HG02763 (cell line): ENCODE results near the gene NUMBL.
"Not testable (repeated sequence)": the region's sequence is repeated elsewhere in the genome, so short reads cannot be mapped to it uniquely, and the experiment has no call there.

Source experiments
- ATAC-seq: cut with Tn5 transposase; IDR thresholded peaks from one replicate; pipeline ENCODE4 v1.9.1; 2021; ENCODE audit warnings: mild to moderate bottlenecking, moderate library complexity; ENCODE audit not compliant: unreplicated experiment

NUMBL gene

GRCh38 chr19:40690050-40690692 is at the start of gene NUMBL:
Gene NUMBL (minus strand): TSS chr19:40690651. CDS start chr19:40690483, 168 bp downstream.
- ATAC-seq, result no peak

DNA sequence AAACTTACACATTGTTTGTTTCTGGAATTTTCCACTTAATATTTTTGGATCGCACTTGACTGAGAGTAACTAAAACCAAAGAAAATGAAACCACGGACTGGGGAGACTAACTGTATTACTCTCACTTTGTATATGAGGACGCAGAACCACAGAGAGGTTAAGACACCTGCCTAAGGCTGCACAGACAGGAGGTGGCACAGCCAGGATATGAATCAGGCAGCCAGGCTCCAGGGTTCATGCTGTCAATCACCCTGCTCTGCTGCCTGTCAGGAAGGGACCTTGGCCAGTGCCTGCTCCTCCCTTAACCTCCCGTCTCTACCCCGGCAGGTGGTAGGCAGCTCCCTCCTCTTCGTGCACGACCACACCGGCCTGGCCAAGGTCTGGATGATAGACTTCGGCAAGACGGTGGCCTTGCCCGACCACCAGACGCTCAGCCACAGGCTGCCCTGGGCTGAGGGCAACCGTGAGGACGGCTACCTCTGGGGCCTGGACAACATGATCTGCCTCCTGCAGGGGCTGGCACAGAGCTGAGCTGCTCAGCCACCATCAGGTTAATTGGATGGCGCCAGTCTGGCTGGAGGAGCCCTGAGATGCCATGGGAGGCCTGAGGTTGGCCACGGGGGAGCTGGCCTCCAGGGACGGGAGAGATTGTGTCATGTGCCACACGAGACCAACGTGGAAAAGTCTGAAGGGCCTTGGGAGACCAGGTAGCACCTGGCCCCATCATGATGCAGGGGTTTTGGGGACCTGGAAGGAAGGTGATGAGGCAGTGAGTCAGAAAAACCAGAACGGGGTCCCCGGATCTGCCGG is 48.8 kb upstream of the NUMBL start:
- no peak for ATAC-seq

GRCh38 chr19:40737102-40737644 is 46.7 kb upstream of the NUMBL start:
- no peak for ATAC-seq

DNA sequence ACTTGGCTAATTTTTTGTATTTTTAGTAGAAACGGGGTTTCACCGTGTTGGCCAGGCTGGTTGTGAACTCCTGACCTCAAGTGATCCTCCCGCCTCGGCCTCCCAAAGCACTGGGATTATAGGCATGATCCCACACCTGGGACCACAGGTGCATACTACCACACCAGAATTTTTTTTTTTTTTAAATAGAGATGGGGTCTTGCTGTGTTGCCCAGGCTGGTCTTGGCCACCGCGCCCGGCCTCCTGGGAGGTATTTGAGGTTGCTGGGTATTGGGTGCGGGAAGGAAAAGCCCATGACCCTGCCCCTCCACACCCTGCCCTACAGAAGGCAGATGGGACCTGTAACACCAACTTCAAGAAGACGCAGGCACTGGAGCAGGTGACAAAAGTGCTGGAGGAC is 46.2 kb upstream of the NUMBL start:
- ATAC-seq, result no peak

GRCh38 chr19:40735013-40735771 is 44.7 kb upstream of the NUMBL start:
- no peak for ATAC-seq

- ATAC-seq, result no peak
Measured at GRCh38 chr19:40733149-40733548, 42.7 kb upstream of the NUMBL start.

GRCh38 chr19:40732304-40732703 is 41.9 kb upstream of the NUMBL start:
- not testable (repeated sequence) for ATAC-seq

DNA sequence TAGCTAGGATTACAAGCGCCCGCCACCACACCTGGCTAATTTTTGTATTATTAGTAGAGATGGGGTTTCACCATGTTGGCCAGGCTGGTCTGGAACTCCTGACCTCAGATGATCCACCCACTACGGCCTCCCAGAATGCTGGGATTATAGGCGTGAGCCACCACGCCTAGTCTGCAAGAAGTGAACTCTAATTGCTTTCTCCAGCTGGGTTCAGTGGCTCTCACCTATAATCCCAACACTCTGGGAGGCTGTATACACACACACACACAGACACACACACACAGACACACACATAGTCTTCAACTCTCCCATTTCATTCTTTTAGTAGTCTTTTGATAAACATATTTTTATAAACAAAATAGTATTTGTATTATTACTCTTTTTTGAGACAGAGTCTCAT is 39.6 kb upstream of the NUMBL start:
- ATAC-seq, result not testable (repeated sequence)

GRCh38 chr19:40726279-40726678 is 35.8 kb upstream of the NUMBL start:
- ATAC-seq, result no peak

- no peak for ATAC-seq
Measured at GRCh38 chr19:40724855-40725254, 34.4 kb upstream of the NUMBL start.

DNA sequence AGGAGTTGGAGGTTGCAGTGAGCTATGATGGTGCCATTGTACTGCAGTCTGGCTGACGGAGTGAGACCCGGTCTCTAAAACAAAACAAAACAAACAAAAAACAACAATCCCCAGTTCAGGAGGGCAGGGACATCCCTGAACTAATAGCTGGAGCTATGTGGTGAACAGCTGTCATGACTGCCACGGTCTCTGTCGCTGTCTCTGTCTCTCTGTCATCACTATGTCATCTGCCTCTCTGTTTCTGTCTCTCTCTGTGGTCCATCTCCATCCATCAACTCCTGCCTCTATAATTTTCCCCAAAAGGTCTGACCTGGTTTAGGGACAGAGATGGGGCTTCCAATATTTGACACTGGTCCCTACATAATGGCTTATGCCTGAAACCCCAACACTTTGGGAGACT is 33.9 kb upstream of the NUMBL start:
- ATAC-seq, result no peak

- ATAC-seq, result no peak
Measured at GRCh38 chr19:40723661-40724254, 33.3 kb upstream of the NUMBL start.

DNA sequence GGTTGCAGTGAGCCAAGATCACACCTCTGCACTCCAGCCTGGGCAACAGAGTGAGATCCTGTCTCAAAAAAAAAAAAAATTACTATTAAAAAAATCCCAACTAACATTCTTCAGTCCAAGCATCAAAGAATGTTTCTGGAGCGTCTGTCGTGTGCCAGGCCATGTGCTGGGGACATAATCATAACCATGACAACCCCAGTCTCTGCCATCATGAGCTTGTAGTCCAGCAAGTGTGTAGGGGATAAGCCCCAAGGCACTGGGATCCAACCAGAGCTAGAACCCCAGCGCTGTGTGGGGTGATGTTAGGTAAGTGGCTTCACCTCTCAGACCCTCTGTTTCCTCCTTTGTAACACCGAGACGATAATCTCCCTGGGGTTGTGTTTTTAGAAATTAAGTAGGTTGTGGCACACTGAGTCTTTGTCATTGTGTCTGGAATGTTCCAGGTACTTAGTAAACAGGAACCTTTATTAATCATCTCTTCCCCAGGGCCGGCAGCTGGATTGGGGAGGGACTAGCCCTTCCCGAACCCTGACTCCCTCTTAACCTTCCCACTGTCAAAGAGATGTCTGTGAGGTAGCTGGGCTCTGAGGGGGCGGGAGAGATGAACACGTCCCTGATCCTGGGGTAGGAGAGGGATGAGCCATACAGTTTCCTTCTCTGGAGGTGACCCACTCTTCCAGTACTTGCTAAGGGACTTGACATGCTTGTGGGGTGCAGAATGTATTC is 31.6 kb upstream of the NUMBL start:
- ATAC-seq, result no peak

GRCh38 chr19:40721140-40721486 is 30.7 kb upstream of the NUMBL start:
- ATAC-seq, result no peak

GRCh38 chr19:40719414-40719894 is 29.0 kb upstream of the NUMBL start:
- no peak for ATAC-seq

- ATAC-seq, result no peak
Measured at GRCh38 chr19:40718774-40719391, 28.4 kb upstream of the NUMBL start.

- no peak for ATAC-seq
Measured at GRCh38 chr19:40717880-40718773, 27.7 kb upstream of the NUMBL start.

DNA sequence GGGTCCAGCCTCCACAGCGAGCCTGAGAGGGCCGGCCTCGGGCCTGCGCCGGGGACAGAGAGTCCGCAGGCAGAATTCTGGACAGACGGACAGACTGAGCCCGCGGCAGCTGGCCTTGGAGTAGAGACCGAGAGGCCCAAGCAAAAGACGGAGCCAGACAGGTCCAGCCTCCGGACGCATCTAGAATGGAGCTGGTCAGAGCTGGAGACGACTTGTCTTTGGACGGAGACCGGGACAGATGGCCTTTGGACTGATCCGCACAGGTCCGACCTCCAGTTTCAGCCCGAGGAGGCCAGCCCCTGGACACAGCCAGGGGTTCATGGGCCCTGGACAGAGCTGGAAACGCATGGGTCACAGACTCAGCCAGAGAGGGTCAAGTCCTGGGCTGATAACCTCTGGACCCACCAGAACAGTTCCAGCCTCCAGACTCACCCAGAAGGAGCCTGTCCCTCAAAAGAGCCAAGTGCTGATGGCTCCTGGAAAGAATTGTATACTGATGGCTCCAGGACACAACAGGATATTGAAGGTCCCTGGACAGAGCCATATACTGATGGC is 27.0 kb upstream of the NUMBL start:
- no peak for ATAC-seq
